ENCODE measurements around the gene NID1. TPM values are rescaled to one million over a fixed set of nuclear protein-coding genes. Genes with fewer than 3 reads are reported as not detected.

The NID1 gene
- total RNA-seq, 2 experiments from 2014 or later, result not detected

- H3K79me2 ChIP-seq (ENCODE audit: insufficient read depth, low read depth, low read length), result no peaks in the 10 kb centered on the region
- H3K27ac ChIP-seq (ENCODE audit: low read depth, low read length, poor library complexity, severe bottlenecking), result no peak overlapping the region
- DNase-seq (ENCODE audit: low spot score), result no peak
- POLR2A ChIA-PET, result no interaction called here
- no peaks in the 10 kb centered on the region for H4K20me1 ChIP-seq (ENCODE audit: insufficient read depth, low read length)
- intact Hi-C loops (cut with micrococcal nuclease; ENCODE audit: unreplicated experiment), result no loop called here
- no peak overlapping the region for H3K4me2 ChIP-seq (ENCODE audit: low read length)
- no peaks in the 10 kb centered on the region for H3K4me1 ChIP-seq (ENCODE audit: insufficient read depth, low read length, poor library complexity, severe bottlenecking)
- CTCF ChIA-PET (ENCODE audit: unreplicated experiment), result no interaction called here
- H3K9me2 ChIP-seq (ENCODE audit: insufficient read depth, low read length), result no peaks in the 10 kb centered on the region
- TF ChIP-seq EZH2phosphoT487 (IDR thresholded peaks at IDR 0.05; ENCODE audit: borderline replicate concordance, low read depth, low read length) (no peak), CTCF (conservative IDR thresholded peaks at IDR 0.05; ENCODE audit: low read length) (no peak)
- no TSS peak for BruUV-seq (replicated peaks)
- H3K4me3 ChIP-seq (ENCODE audit: low read depth, low read length, poor library complexity, severe bottlenecking), result no peak overlapping the region
- no peaks in the 10 kb centered on the region for H3K36me3 ChIP-seq (ENCODE audit: insufficient read depth, low read length)
- no peaks in the 10 kb centered on the region for H3K9me3 ChIP-seq (ENCODE audit: low read length)
- no peak overlapping the region for H2AFZ ChIP-seq (ENCODE audit: low read length)
These were observed 17.6 kb upstream of the NID1 start for GRCh38 chr1:236082526-236082925.

DNA sequence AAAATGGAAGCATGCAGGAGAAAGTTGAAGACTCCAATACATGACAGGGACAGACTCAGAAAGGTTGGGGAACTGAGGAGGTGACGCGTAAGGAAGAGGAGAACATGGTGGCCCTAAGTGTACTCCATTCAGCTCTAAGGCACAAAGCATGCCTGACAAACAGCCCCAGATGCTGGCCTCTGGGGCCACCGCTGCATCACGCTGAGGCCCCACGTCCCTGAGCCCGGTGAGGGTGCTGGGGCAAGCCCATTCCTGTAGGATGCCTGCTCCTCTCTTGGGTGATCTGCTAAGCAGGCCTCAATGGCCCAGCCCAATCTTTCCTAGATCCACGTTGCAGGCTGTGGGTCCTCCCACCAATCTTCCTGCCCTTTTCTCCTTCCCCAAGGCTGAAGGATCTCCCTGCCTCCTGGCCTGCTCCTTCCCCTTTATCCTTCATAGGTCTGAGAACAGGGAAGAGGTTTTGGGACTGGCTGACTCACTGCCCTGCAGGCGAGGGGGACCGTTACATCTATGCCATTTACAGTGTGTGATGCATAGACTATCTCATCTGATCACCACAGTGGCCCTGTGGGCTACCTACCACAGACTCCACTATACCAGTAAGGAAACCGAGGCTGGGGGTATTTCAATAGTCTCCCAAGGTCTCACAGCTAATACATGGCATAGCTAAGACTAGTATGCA, 16.8 kb upstream of the NID1 start:
- no peak overlapping the region for H3K4me2 ChIP-seq (ENCODE audit: low read length)
- H3K79me2 ChIP-seq (ENCODE audit: insufficient read depth, low read depth, low read length), result no peaks in the 10 kb centered on the region
- no peak overlapping the region for H3K27ac ChIP-seq (ENCODE audit: low read depth, low read length, poor library complexity, severe bottlenecking)
- no TSS peak for BruUV-seq (replicated peaks)
- H3K9me2 ChIP-seq (ENCODE audit: insufficient read depth, low read length), result no peaks in the 10 kb centered on the region
- no peaks in the 10 kb centered on the region for H3K9me3 ChIP-seq (ENCODE audit: low read length)
- ChIA-PET CTCF (ENCODE audit: unreplicated experiment) (interaction anchor here (0.7 kb wide), 1 partner anchor 611 kb away, joined by 3 read pairs; no protein-coding TSS in a partner anchor), POLR2A (no interaction called here)
- TF ChIP-seq CTCF (conservative IDR thresholded peaks at IDR 0.05; ENCODE audit: low read length) (no peak), EZH2phosphoT487 (IDR thresholded peaks at IDR 0.05; ENCODE audit: borderline replicate concordance, low read depth, low read length) (no peak)
- H4K20me1 ChIP-seq (ENCODE audit: insufficient read depth, low read length), result no peaks in the 10 kb centered on the region
- no peaks in the 10 kb centered on the region for H3K4me1 ChIP-seq (ENCODE audit: insufficient read depth, low read length, poor library complexity, severe bottlenecking)
- H2AFZ ChIP-seq (ENCODE audit: low read length), result no peak overlapping the region
- H3K4me3 ChIP-seq (ENCODE audit: low read depth, low read length, poor library complexity, severe bottlenecking), result no peak overlapping the region
- H3K36me3 ChIP-seq (ENCODE audit: insufficient read depth, low read length), result no peaks in the 10 kb centered on the region
- intact Hi-C loops (cut with micrococcal nuclease; ENCODE audit: unreplicated experiment), result no loop called here
- no peak for DNase-seq (ENCODE audit: low spot score)

DNA sequence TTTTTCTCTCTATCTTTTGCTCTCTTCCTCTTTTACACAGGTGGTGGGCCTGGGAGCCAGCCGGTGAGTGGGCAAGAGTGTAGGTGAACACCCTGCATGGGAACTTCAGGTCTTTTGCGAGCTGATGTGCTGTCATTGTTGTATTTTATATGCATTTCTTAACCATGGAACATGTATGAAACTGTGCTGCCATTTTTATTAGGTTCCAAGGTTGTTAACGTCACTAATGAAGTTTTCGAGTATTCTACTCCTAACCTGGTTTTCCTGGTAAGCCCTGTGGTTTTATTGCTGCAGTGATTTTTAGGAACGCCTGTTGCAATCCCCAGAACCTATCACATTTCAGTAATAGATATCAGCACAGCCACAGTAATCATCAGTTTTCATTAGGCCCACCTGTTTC, 14.8 kb upstream of the NID1 start:
- Histone ChIP-seq H3K4me3 (ENCODE audit: low read depth, low read length, poor library complexity, severe bottlenecking) (no peak overlapping the region), H3K36me3 (ENCODE audit: insufficient read depth, low read length) (no peaks in the 10 kb centered on the region), H3K9me2 (ENCODE audit: insufficient read depth, low read length) (no peaks in the 10 kb centered on the region), H3K4me1 (ENCODE audit: insufficient read depth, low read length, poor library complexity, severe bottlenecking) (no peaks in the 10 kb centered on the region), H3K4me2 (ENCODE audit: low read length) (no peak overlapping the region), H2AFZ (ENCODE audit: low read length) (no peak overlapping the region), H3K9me3 (ENCODE audit: low read length) (no peaks in the 10 kb centered on the region), H3K27ac (ENCODE audit: low read depth, low read length, poor library complexity, severe bottlenecking) (no peak overlapping the region), H4K20me1 (ENCODE audit: insufficient read depth, low read length) (no peaks in the 10 kb centered on the region), H3K79me2 (ENCODE audit: insufficient read depth, low read depth, low read length) (no peaks in the 10 kb centered on the region)
- no TSS peak for BruUV-seq (replicated peaks)
- ChIA-PET POLR2A (no interaction called here), CTCF (ENCODE audit: unreplicated experiment) (no interaction called here)
- intact Hi-C loops (cut with micrococcal nuclease; ENCODE audit: unreplicated experiment), result no loop called here
- DNase-seq (ENCODE audit: low spot score), result no peak
- TF ChIP-seq EZH2phosphoT487 (IDR thresholded peaks at IDR 0.05; ENCODE audit: borderline replicate concordance, low read depth, low read length) (no peak), CTCF (conservative IDR thresholded peaks at IDR 0.05; ENCODE audit: low read length) (no peak)

Data from OCI-LY7 (cell line).